ENCODE results near the gene GNAQ. TPM values are rescaled to one million over a fixed set of nuclear protein-coding genes. Genes with fewer than 3 reads are reported as not detected.

The GNAQ gene
- total RNA-seq, 1 donor from 2014 or later, result 64.9 TPM

DNA sequence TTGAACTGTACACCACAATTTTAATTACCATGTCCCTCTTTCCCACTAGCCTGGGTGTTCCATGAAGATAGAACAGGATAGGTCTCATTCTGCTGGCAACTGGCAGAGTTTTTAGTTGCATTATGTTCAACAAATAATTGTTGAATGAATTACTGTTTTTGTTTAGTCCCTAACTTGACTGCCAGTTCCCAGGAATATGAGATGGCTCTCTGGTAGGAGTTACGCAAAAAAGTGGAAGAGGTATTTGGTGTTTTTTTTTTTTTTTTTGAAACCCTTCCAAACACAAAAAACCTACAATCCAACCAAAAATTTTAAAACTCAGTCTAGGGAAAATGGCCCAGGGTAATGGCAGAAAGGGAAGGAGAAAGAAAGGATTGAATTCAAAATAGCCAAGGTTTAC, 153.6 kb downstream of the GNAQ start:
- Mint-ChIP-seq H3K9me3 (ENCODE audit: low read depth) (no peaks in the 10 kb centered on the region), H3K27ac (no peak overlapping the region), H3K4me1 (ENCODE audit: low read depth) (peaks cover 53% of the 10 kb centered on the region), H3K4me3 (ENCODE audit: low read depth) (no peak overlapping the region), H3K27me3 (no peaks in the 10 kb centered on the region), H3K36me3 (ENCODE audit: insufficient read depth) (no peaks in the 10 kb centered on the region)
- TF ChIP-seq, protein P1, sequence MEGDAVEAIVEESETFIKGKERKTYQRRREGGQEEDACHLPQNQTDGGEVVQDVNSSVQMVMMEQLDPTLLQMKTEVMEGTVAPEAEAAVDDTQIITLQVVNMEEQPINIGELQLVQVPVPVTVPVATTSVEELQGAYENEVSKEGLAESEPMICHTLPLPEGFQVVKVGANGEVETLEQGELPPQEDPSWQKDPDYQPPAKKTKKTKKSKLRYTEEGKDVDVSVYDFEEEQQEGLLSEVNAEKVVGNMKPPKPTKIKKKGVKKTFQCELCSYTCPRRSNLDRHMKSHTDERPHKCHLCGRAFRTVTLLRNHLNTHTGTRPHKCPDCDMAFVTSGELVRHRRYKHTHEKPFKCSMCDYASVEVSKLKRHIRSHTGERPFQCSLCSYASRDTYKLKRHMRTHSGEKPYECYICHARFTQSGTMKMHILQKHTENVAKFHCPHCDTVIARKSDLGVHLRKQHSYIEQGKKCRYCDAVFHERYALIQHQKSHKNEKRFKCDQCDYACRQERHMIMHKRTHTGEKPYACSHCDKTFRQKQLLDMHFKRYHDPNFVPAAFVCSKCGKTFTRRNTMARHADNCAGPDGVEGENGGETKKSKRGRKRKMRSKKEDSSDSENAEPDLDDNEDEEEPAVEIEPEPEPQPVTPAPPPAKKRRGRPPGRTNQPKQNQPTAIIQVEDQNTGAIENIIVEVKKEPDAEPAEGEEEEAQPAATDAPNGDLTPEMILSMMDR (IDR thresholded peaks at IDR 0.05; ENCODE audit: unreplicated experiment), result no peak
- DNase-seq (ENCODE audit: low spot score, unreplicated experiment), result no peak

DNA sequence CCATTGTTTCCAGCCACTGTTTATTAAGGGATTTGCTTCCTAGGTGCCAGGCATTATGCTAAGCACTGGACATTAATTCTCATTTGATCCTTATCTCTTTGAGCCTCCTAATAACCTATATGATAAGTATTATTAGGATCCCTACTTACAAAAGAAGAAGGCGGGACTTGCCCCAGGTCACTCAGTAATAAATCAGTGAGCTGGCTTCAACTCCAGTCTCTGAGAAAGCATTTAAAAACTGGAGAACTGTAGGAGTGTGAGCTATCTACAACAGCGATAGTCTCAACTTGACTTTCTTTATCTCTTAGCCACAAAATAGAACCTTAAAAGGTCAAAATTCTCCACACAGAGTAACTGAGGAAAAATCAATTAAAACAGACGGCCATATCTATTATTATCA, 155.0 kb downstream of the GNAQ start:
- DNase-seq (ENCODE audit: low spot score, unreplicated experiment), result no peak
- Mint-ChIP-seq H3K4me1 (ENCODE audit: low read depth) (peaks cover 51% of the 10 kb centered on the region), H3K27ac (no peak overlapping the region), H3K9me3 (ENCODE audit: low read depth) (no peaks in the 10 kb centered on the region), H3K36me3 (ENCODE audit: insufficient read depth) (no peaks in the 10 kb centered on the region), H3K4me3 (ENCODE audit: low read depth) (no peak overlapping the region), H3K27me3 (no peaks in the 10 kb centered on the region)
- TF ChIP-seq, protein P1 (IDR thresholded peaks at IDR 0.05; ENCODE audit: unreplicated experiment), result no peak

DNA sequence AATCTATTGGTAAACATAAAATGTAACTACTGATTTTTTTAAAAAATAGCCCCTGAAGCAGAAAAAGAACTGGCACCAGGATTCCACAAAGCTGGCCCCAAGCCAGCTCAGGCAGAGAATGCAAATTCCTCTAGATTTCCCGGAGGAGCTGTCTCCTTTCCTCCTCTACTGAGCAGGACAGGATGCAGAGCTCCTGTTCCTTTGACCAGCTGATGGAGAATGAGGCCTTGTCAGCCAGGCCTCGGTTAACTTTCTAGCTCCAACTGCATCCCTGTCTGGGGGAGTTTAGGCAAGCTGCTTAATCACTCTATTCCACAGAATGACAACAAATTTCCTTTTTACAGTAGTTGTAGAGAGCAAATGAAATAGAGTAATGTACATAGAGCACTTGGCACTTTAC, 155.5 kb downstream of the GNAQ start:
- no peak overlapping the region for H3K4me3 Mint-ChIP-seq (ENCODE audit: low read depth)
- TF ChIP-seq, protein P1 (IDR thresholded peaks at IDR 0.05; ENCODE audit: unreplicated experiment), result no peak
- DNase-seq (ENCODE audit: low spot score, unreplicated experiment), result no peak
- no peak overlapping the region for H3K27ac Mint-ChIP-seq
- no peaks in the 10 kb centered on the region for H3K36me3 Mint-ChIP-seq (ENCODE audit: insufficient read depth)
- H3K9me3 Mint-ChIP-seq (ENCODE audit: low read depth), result no peaks in the 10 kb centered on the region
- H3K27me3 Mint-ChIP-seq, result no peaks in the 10 kb centered on the region
- peaks cover 51% of the 10 kb centered on the region for H3K4me1 Mint-ChIP-seq (ENCODE audit: low read depth)

DNA sequence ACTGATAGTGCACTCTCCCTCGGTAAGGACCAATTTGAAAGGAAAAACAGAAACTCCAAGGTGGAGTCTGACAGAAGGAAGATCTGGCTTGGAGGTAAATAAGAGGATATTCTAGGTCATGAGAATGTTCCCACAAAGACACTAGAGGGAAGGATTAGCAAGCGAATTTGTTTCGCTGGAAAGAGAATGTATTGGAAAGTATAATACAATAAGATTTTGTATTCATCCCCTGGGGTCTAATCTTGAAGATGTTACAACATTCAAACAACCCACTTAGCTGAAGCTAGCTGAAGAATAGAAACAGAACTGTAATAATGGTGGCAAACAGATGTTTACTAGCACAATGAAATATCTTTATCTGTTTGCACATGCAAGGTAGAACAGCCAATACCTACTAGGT, 158.7 kb downstream of the GNAQ start:
- Mint-ChIP-seq H3K27me3 (no peaks in the 10 kb centered on the region), H3K4me3 (ENCODE audit: low read depth) (no peak overlapping the region), H3K27ac (no peak overlapping the region), H3K4me1 (ENCODE audit: low read depth) (peaks cover 35% of the 10 kb centered on the region), H3K36me3 (ENCODE audit: insufficient read depth) (no peaks in the 10 kb centered on the region), H3K9me3 (ENCODE audit: low read depth) (no peaks in the 10 kb centered on the region)
- no peak for DNase-seq (ENCODE audit: low spot score, unreplicated experiment)
- TF ChIP-seq, protein P1 (IDR thresholded peaks at IDR 0.05; ENCODE audit: unreplicated experiment), result no peak

DNA sequence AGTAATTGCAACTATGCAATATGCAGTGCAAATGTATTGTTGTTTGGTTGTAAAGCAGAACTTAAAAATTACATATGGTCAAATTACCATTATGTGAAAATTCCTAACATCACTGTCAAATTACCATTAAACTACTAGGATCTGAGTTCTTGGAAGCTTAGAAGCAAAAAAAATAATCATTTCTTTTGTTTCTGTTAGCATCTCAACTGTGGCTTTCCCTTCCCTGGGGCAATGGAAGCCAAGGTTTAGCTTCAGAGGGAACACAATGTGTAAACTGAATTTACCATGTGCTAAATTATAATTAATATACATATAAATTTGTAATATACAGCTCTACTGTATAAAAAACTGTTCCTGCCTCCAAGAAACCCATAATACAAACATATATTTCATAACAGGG, 159.4 kb downstream of the GNAQ start:
- Mint-ChIP-seq H3K36me3 (ENCODE audit: insufficient read depth) (no peaks in the 10 kb centered on the region), H3K27ac (no peak overlapping the region), H3K4me1 (ENCODE audit: low read depth) (peaks cover 30% of the 10 kb centered on the region), H3K27me3 (no peaks in the 10 kb centered on the region), H3K9me3 (ENCODE audit: low read depth) (no peaks in the 10 kb centered on the region), H3K4me3 (ENCODE audit: low read depth) (no peak overlapping the region)
- TF ChIP-seq, protein P1 (IDR thresholded peaks at IDR 0.05; ENCODE audit: unreplicated experiment), result no peak
- DNase-seq (ENCODE audit: low spot score, unreplicated experiment), result no peak

Measured in progenitor cell of endocrine pancreas (in vitro differentiated cells).